Endothelial cell (in vitro differentiated cells): ENCODE data around the gene SLC7A1. TPM values are rescaled to one million over a fixed set of nuclear protein-coding genes. Genes with fewer than 3 reads are reported as not detected.

Experiments
- DNase-seq: peaks from one replicate; pipeline ENCODE4 v3.0.0; 2021; ENCODE audit warnings: low spot score
- H3K27ac Mint-ChIP-seq: one replicate; pipeline ENCODE4 v1.8.0; 2021; ENCODE audit warnings: mixed read lengths, inconsistent platforms; ENCODE audit not compliant: unreplicated experiment
- H3K27me3 Mint-ChIP-seq: one replicate; pipeline ENCODE4 v1.8.0; 2021; ENCODE audit warnings: mild to moderate bottlenecking, moderate library complexity, mixed read lengths, inconsistent platforms; ENCODE audit not compliant: unreplicated experiment
- H3K36me3 Mint-ChIP-seq: one replicate; pipeline ENCODE4 v1.8.0; 2021; ENCODE audit warnings: mild to moderate bottlenecking, low read depth, mixed read lengths, inconsistent platforms; ENCODE audit not compliant: unreplicated experiment
- H3K4me1 Mint-ChIP-seq: one replicate; pipeline ENCODE4 v1.8.0; 2021; ENCODE audit warnings: mild to moderate bottlenecking, mixed read lengths, inconsistent platforms; ENCODE audit not compliant: unreplicated experiment
- H3K4me3 Mint-ChIP-seq: one replicate; pipeline ENCODE4 v1.8.0; 2021; ENCODE audit warnings: mild to moderate bottlenecking, mixed read lengths, inconsistent platforms; ENCODE audit not compliant: unreplicated experiment
- H3K9me3 Mint-ChIP-seq: one replicate; pipeline ENCODE4 v1.8.0; 2021; ENCODE audit warnings: mixed read lengths, inconsistent platforms; ENCODE audit not compliant: unreplicated experiment
- CTCF ChIP-seq: fragments of 200-600 bp; sonication (generic); IDR thresholded peaks from one replicate; pipeline ENCODE4 v1.5.0; 2021; ENCODE audit warnings: antibody characterized with exemption; ENCODE audit not compliant: unreplicated experiment
- total RNA-seq: library from RNA; stranded (reverse); fragmentation: NEBNext Ultra II Directional; extraction: Animal tissue kit (Norgen Biotek cat#: 25700); gene quantifications from one replicate; pipeline ENCODE4 v1.2.1, GENCODE V29; 2021; ENCODE audit not compliant: unreplicated experiment

SLC7A1 gene
- total RNA-seq, 1 donor from 2014 or later = 17.4 TPM

GRCh38 chr13:29587645-29588044, 7.8 kb downstream of the SLC7A1 start:
- Mint-ChIP-seq H3K9me3 (no peaks in the 10 kb centered on the region), H3K4me3 (no peak overlapping the region), H3K27ac (no peak overlapping the region), H3K4me1 (peaks cover 11% of the 10 kb centered on the region), H3K36me3 (no peaks in the 10 kb centered on the region), H3K27me3 (peaks cover 4% of the 10 kb centered on the region)
- no peak for DNase-seq
- TF ChIP-seq CTCF = no peak

GRCh38 chr13:29583073-29583785, 12.3 kb downstream of the SLC7A1 start:
- Mint-ChIP-seq H3K27me3 (peaks cover 6% of the 10 kb centered on the region), H3K4me1 (peaks cover 34% of the 10 kb centered on the region), H3K27ac (no peak overlapping the region), H3K36me3 (no peaks in the 10 kb centered on the region), H3K9me3 (no peaks in the 10 kb centered on the region), H3K4me3 (no peak overlapping the region)
- no peak for DNase-seq
- no peak for TF ChIP-seq CTCF

GRCh38 chr13:29582171-29582570, 13.3 kb downstream of the SLC7A1 start:
- DNase-seq = no peak
- no peak for TF ChIP-seq CTCF
- Mint-ChIP-seq H3K4me1 (peaks cover 34% of the 10 kb centered on the region), H3K27ac (no peak overlapping the region), H3K27me3 (peaks cover 4% of the 10 kb centered on the region), H3K36me3 (no peaks in the 10 kb centered on the region), H3K9me3 (no peaks in the 10 kb centered on the region), H3K4me3 (no peak overlapping the region)

- no peaks in the 10 kb centered on the region for H3K36me3 Mint-ChIP-seq
- H3K4me1 Mint-ChIP-seq = peaks cover 31% of the 10 kb centered on the region
- no peak overlapping the region for H3K27ac Mint-ChIP-seq
- TF ChIP-seq CTCF = no peak
- H3K9me3 Mint-ChIP-seq = no peaks in the 10 kb centered on the region
- no peak overlapping the region for H3K4me3 Mint-ChIP-seq
- H3K27me3 Mint-ChIP-seq = peaks cover 4% of the 10 kb centered on the region
- DNase-seq = no peak
These were observed 13.8 kb downstream of the SLC7A1 start for GRCh38 chr13:29581666-29582065.

- peaks cover 6% of the 10 kb centered on the region for H3K27me3 Mint-ChIP-seq
- H3K4me1 Mint-ChIP-seq = peaks cover 30% of the 10 kb centered on the region
- no peaks in the 10 kb centered on the region for H3K36me3 Mint-ChIP-seq
- H3K4me3 Mint-ChIP-seq = no peak overlapping the region
- H3K9me3 Mint-ChIP-seq = no peaks in the 10 kb centered on the region
- DNase-seq = no peak
- TF ChIP-seq CTCF = no peak
- no peak overlapping the region for H3K27ac Mint-ChIP-seq
These were observed 16.4 kb downstream of the SLC7A1 start for GRCh38 chr13:29579094-29579493.
